NCI-H2171 (cell line): ENCODE data around the gene NOP14.
"Not testable (repeated sequence)": the region's sequence is repeated elsewhere in the genome, so short reads cannot be mapped to it uniquely, and the experiment has no call there.

Source experiments
- DNase-seq: peaks from one replicate; lab custom pipeline; 2025; lab: John Stamatoyannopoulos, UW

The NOP14 gene

DNA sequence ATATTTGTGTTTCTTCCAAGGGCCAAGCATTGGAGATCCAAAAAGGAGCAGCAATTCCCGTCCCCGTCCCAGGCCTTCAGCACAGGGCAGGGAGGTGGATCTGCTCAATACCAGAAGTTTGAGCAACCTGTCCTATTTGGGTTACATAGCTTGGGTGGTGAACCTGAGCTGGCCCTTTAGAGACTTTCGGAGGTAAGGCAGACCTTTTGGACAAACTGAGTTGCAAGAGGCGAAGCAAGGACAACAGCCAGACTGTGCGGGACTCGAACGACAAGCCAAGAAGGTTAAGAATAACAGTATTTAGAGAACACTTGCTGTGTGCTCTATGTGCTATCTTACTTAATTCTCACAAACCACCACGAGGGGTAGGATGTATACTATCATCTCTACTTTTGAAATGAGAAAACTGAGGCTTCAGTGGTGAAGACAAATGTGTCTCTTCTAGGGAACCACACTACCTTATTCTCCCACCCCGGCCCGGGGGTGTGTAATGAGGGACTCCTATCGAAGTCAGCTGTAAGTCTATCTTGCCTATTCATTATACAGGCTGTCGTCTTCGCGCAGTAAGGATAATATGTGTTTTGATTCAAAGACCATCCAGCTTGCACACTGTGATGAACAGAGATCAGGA, 1.3 kb downstream of the NOP14 start:
- no peak for DNase-seq

DNA sequence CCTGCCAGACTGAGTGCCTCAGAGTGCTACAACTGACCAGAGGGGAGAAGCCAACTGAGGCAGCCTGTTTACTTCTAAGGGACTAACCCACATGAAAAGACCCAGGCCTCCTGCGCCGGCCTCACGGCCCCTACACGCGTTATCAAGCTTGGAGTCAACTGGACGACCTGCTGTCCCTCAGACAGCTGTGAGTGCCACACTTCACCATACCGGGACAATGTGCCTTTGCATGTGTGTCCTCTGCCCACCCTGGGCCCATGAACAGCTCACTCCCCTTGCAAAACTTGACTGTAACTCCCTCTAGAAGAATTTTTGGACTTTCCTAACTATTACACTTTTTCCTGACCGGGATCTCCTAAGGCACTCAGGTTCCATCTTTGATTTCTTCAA, 1.8 kb downstream of the NOP14 start:
- DNase-seq: no peak

DNA sequence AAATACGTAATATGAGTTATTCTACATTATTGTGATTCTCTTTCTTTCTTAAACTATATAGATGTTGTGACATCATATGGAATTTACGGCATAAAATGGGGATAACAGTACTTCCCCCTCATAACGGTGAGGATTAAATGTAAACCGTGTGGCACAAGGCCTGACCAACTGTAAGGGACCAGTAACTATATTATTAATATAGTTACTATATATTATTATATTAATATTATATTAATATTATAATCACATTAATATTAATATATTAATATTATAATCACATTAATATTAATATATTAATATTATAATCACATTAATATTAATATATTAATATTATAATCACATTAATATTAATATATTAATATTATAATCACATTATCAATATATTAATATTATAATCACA, 2.8 kb downstream of the NOP14 start:
- DNase-seq: not testable (repeated sequence)

DNA sequence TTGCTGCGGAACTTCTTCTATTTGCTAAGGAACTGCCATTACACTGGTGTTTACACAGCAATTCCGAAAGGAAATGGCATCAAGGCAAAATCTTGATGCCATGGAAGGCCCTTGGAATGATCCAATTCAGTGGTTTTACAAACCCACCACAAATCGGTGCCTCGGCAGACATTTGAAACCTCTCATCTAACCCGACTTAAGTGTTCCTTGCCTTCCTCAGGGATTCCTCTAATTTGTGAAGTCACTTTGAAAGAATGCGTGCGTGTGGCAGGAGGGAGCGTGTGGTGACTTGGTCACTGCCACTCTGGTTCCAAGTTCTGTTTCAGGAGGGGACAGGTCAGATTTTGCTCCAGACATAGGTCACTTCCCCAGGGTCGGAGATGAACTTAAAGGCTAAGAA, 4.8 kb downstream of the NOP14 start:
- no peak for DNase-seq

DNA sequence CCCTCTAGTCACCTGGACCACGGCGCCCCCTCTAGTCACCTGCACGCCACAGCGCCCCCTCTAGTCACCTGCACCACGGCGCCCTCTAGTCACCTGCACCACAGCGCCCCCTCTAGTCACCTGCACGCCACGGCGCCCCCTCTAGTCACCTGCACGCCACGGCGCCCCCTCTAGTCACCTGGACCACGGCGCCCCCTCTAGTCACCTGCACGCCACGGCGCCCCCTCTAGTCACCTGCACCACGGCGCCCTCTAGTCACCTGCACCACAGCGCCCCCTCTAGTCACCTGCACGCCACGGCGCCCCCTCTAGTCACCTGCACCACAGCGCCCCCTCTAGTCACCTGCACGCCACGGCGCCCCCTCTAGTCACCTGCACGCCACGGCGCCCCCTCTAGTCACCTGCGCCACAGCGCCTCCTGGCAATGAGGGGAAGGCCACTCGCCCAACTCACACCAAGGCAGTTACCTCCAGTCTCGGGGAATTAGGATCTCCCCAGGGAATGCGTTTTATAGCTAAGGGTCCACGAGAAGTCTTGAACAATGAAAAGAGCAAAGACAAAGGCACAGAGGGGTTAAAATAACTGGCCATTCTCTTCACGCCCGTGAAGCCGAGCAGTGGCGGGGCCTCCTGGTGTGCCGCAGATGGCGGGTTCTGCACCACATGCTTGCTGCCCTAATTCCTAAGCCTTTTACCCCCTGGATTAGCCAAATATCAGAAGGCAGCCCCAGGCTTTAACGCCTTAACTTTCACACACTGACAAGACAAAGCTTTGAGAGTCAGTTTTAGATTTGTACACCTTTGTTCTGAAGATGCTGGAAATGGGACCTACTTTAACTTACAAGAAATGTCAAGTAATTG, 7.8 kb downstream of the NOP14 start:
- not testable (repeated sequence) for DNase-seq

DNA sequence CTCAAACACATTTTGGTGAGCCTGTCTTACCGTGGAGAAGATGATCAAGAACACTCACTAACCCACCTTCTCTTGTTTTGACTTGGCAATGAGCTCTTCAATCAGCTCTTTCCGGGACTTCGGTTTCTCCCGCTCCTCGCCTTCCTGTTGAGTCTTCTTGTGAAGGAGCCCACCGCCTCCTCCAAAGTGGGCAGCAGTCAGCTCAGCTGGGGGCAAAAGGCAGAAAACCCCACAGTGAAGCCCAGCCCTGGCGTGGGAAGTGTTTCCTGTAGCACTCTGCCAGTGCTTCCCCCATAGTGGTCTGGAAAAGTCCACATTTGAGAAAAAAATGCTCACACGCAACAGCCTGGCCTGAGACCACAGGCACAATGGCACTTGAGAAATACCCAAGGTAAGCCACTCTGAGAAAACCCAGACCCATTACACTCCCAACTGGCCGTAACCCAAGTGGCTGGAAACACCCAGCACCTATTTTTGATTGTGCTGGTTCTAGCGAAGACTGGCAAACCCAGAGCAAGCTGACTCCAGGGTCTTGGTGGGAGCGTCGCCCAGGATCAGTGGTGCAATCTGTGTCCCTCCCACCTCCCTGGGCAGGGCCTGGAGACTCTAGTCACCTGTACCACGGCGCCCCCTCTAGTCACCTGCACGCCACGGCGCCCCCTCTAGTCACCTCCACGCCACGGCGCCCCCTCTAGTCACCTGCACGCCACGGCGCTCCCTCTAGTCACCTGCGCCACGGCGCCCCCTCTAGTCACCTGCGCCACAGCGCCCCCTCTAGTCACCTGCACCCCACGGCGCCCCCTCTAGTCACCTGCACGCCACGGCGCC, 8.6 kb downstream of the NOP14 start:
- no peak for DNase-seq

DNA sequence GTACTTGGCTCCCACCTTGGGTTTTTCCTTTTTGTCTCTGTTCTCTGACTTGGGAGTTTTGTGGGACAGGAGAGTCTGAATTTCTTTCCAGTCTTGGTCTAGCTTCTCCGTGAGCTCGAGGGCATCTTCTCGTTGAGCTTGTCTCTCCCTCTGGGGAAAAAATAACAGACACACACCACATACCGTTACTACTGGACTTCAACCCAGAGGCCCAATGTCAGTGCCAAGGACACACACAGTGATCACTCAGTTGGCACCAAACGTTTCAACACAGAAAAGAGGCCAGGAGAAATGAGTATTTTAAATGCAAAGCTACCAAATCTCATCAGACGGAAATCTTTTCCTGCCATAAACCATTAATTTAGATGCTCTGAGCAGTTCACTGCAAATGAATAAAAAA, 9.7 kb downstream of the NOP14 start:
- DNase-seq: no peak

DNA sequence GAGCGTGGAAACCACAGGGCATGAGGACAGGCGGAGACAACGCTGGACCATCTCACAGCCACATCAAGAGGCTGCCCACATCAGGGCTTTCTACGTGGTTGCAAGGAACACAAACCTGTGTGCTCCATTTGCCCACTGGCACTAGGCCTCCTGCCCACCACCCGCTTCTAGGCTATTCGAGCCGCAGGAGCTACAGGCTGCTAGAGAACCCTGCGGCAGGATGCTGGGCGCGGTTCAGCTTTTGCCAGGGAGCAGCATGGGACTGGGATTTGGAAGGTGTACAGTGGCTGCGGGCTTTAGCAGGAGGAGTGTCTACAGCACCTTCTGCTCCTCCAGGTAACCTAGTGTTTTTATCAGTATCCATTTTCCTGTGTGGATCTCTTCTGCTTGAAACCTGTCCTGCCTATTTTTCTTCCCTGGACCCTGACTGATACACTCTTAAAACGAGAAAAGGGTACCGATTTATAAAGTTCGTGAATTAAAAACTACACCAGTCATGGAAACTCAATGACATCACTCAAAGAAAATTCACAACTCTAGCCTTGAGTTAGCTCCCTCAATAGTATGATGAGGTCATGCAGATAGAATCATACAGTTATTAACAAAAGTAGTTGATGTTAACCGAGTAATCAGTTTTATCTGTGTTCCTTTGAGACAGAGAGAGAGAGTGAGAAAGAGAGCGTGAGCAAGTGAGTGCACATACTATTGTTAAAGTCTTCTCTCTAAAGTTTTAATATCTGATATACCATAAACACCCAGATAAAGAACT, 12.8 kb downstream of the NOP14 start:
- DNase-seq: no peak

- DNase-seq: no peak
Observed at GRCh38 chr4:2949782-2950125, 13.5 kb downstream of the NOP14 start.

GRCh38 chr4:2948895-2949781, 14.1 kb downstream of the NOP14 start:
- no peak for DNase-seq

DNA sequence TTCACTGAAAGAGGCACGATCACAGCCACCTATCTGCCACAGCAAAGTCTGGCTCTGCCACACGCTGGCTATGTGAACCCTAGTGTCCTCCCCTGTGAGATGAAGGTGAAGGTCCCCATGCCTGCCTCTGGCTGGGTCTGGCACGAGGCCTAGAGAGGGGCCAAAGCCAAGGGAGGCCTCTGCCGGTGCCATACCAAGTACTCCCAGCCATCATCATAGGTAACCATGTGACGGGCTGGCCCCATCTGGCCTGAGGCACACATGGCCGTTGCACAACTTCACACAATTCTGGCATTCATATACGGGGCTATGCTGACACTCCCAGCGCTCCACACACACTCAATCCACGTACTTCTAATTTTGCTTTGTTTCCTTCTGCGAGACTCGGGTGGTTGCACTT, 15.3 kb downstream of the NOP14 start:
- DNase-seq: no peak

- DNase-seq: no peak
Observed at GRCh38 chr4:2946812-2947600, 16.2 kb downstream of the NOP14 start.

- DNase-seq: not testable (repeated sequence)
Observed at GRCh38 chr4:2945619-2946604, 17.3 kb downstream of the NOP14 start.

DNA sequence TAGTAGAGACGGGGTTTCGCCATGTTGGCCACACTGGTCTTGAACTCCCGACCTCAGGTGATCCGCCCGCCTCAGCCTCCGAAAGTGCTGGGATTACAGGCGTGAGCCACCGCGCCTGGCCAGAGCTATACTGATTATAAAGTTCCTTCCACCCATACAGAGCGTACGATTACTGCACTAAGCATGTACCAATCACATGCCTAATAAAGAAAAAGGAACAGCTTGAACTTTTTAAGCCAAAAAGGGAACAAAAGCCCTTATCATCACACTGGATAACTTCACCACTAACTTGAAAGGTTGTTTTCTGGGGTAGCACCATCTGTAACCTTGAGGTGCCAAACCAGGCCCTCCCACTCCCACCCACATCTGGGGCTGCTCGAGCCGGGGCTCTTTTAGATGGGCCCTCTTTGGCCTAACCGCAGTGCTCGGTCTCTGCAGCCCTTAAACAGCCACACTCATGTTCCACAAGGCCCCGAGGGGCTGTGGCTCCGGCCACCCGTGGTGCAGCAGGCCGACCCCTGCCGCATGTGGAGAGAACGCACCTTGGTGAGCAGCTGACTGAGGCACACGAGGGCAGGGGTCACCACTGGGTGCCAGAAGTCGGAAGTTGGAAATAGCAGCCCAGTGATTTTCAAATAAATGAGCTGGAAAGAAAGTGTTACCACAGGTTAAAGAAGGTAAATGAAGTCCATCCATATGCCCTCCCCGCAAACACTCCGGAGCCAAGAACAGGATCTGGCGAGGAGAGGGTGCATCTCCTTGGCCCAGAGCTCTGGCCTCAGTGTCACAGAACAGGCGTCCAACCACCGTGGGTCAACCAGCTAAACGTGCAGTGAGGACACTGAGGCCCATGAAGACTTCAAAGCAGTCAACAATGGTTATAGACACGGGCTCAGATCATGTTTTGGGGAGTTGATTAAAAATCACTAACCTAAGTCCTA, 18.4 kb downstream of the NOP14 start:
- no peak for DNase-seq

DNA sequence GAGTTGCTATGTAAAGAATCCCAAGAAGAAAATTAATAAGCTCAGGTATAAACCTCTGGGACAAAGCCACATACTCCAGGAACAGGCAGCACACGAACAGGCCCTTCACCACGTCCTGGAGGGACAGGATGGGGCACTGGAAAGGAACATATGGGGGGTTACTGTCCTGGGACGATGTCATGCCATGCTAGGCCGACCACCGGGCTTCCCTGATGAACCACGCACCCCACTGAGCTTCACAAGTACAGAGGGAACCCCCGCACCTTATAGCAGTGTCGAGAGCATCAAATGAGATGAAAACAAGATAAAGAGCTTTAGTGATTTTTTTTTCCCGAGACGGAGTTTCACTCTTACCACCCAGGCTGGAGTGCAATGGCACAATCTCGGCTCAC, 19.1 kb downstream of the NOP14 start:
- DNase-seq: no peak

DNA sequence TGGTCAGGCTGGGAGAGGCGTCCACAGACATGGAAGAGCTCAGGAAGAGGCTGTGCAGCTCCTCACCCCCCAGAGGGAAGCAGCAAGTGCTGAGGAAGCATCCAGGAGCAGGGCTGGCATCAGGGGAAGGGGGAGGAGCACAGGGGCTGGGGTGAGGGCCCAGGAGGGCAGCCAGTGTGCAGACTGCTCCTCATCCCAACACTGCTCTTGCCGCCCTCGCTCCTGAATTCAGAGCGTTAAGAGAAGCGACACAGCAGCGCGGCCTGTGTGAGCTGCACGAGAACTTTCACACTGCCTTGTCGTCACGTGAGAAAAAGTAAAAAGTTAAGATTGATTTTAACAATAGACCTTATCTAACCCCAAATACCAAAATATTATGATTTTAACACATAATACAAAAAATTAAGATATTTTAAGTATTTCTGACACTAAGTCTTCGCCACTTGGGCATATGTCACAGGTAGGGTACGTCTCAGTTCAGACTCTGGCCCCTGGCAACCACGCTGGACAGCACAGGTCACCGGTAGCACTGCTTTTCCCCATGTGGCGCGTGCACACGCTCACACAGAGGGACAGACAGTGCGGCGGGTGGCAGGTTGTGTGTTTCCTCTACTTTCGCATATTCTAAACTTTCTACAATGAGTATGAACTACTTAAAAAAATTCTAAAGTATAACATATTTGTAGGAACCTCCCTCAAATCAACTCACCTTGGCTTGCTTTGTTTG, 19.7 kb downstream of the NOP14 start:
- DNase-seq: no peak
